GM12891 (cell line): ENCODE results near the gene C16orf90.
A peak's percentile ranks its signal among the peaks of the same experiment; 100 is the strongest.
"Not testable (repeated sequence)": the region's sequence is repeated elsewhere in the genome, so short reads cannot be mapped to it uniquely, and the experiment has no call there.

Source experiments
- DNase-seq: peaks from one replicate; pipeline ENCODE4 v3.0.0; 2011; ENCODE audit warnings: low spot score; ENCODE audit not compliant: insufficient read length
- FAIRE-seq: peaks from 2 replicates; lab custom pipeline; 2011; peaks lifted over from hg19 to GRCh38; lab: Jason Lieb, UNC
- PAX5 ChIP-seq: IDR thresholded peaks from 2 replicates; pipeline ENCODE4 v1.6.1; 2011; ENCODE audit warnings: low read length, moderate library complexity, mild to moderate bottlenecking; ENCODE audit not compliant: insufficient read depth, severe bottlenecking
- POLR2A ChIP-seq: IDR thresholded peaks from 2 replicates; pipeline ENCODE4 v1.6.1; 2011; ENCODE audit warnings: low read depth, low read length, control low read depth
- POLR2AphosphoS5 ChIP-seq: IDR thresholded peaks from 2 replicates; pipeline ENCODE4 v1.6.1; 2011; ENCODE audit warnings: low read depth, low read length, control low read depth
- POU2F2 ChIP-seq: IDR thresholded peaks from 2 replicates; pipeline ENCODE4 v1.6.1; 2011; ENCODE audit warnings: low read depth, mild to moderate bottlenecking, control low read depth, low read length, moderate library complexity
- SPI1 ChIP-seq: IDR thresholded peaks from 2 replicates; pipeline ENCODE4 v1.6.1; 2011; ENCODE audit warnings: low read depth, low read length, control low read depth
- TAF1 ChIP-seq: IDR thresholded peaks from 2 replicates; pipeline ENCODE4 v1.6.1; 2011; ENCODE audit warnings: low read depth, low read length, control low read depth

C16orf90 gene

DNA sequence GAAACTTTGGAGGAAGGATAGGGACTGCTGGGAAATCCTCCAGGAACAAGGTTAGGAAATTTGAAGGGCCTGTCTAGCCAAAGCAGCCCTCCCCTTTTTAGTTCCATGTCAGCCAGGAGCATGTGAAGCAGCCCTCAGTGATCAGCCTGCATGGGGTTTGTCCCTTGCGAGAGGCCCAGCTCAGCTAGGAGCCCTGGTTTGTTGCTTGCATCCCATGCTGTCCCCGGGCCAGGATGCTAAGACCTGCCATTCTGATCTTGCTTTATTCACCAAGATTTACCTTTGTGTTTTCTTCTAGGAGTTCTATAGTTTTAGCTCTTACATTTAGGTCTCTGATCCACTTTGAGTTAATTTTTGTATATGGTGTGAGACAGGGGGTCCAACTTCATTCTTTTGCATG is 33.1 kb upstream of the C16orf90 start:
- FAIRE-seq: no peak
- TF ChIP-seq SPI1 (no peak), POLR2AphosphoS5 (no peak), POLR2A (no peak), POU2F2 (no peak), PAX5 (no peak), TAF1 (no peak)
- no peak for DNase-seq

GRCh38 chr16:3527216-3527829 is 32.0 kb upstream of the C16orf90 start:
- peak; percentile 50 for FAIRE-seq
- DNase-seq: not testable (repeated sequence)

- FAIRE-seq: no peak
- TF ChIP-seq POLR2A (no peak), POU2F2 (no peak), PAX5 (no peak), TAF1 (no peak), SPI1 (no peak)
- no peak for DNase-seq
Observed at GRCh38 chr16:3525951-3526350, 30.7 kb upstream of the C16orf90 start.

GRCh38 chr16:3523281-3523680 is 28.0 kb upstream of the C16orf90 start:
- DNase-seq (no peak), FAIRE-seq (no peak)
- TF ChIP-seq POU2F2: no peak
- no peak for TF ChIP-seq PAX5
- no peak for TF ChIP-seq TAF1
- no peak for TF ChIP-seq POLR2A
- TF ChIP-seq POLR2AphosphoS5: no peak
- TF ChIP-seq SPI1: no peak

- DNase-seq (no peak), FAIRE-seq (no peak)
- no peak for TF ChIP-seq TAF1
- no peak for TF ChIP-seq PAX5
- TF ChIP-seq POU2F2: no peak
- no peak for TF ChIP-seq SPI1
- no peak for TF ChIP-seq POLR2AphosphoS5
- no peak for TF ChIP-seq POLR2A
Observed at GRCh38 chr16:3520841-3521240, 25.6 kb upstream of the C16orf90 start.

- FAIRE-seq: no peak
- DNase-seq: no peak
- TF ChIP-seq POLR2A: no peak
- no peak for TF ChIP-seq POLR2AphosphoS5
- no peak for TF ChIP-seq POU2F2
- no peak for TF ChIP-seq SPI1
Observed at GRCh38 chr16:3520413-3520812, 25.1 kb upstream of the C16orf90 start.

- DNase-seq (no peak), FAIRE-seq (no peak)
- TF ChIP-seq POU2F2 (no peak), TAF1 (no peak), POLR2AphosphoS5 (no peak), SPI1 (no peak), PAX5 (no peak), POLR2A (no peak)
Observed at GRCh38 chr16:3519581-3519980, 24.3 kb upstream of the C16orf90 start.

- TF ChIP-seq POLR2A (no peak), SPI1 (no peak), POU2F2 (no peak), TAF1 (no peak), POLR2AphosphoS5 (no peak), PAX5 (no peak)
- no peak for FAIRE-seq
- no peak for DNase-seq
Observed at GRCh38 chr16:3518986-3519348, 23.7 kb upstream of the C16orf90 start.

DNA sequence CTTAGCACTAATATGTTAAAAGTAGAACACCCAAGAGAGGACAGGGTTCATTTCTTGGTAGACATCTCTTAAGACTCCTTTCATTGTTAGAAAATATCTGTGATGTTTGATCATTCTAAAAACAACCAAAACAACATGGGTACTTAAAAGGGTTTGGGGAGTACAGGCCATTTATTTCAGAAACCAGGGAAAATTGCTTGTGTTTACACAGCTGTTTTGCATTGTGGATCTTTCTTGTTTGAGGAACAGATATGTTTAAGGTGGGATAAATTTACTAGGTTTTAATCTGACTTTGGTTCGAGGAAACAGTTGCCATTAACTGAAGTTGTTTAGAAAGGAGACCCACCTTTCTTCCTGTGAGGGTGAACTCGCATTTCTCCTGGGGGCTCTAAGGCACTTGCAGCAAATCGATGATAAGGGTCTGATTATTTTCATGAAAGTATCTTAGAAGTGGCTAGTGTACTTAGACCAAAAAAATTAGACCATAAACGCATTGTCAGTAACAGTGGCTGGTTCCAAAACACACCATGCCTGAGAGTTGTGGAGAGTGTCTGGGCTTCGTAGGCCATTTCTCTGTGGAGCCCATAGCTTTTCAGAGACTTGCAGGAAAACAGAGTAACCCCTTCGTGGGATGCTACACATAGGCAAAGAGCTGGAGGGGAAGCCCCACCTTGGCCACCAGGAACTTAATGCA is 23.1 kb upstream of the C16orf90 start:
- no peak for FAIRE-seq
- TF ChIP-seq PAX5 (no peak), TAF1 (no peak), POLR2AphosphoS5 (no peak), SPI1 (no peak), POLR2A (no peak), POU2F2 (no peak)
- no peak for DNase-seq

- FAIRE-seq (no peak), DNase-seq (no peak)
- TF ChIP-seq POLR2A (no peak), POLR2AphosphoS5 (no peak), PAX5 (no peak), TAF1 (no peak), POU2F2 (no peak), SPI1 (no peak)
Observed at GRCh38 chr16:3515897-3516296, 20.6 kb upstream of the C16orf90 start.
